Stomach smooth muscle (tissue), 2 donors: ENCODE measurements around the gene CAPN1.
"Not testable (repeated sequence)": the region's sequence is repeated elsewhere in the genome, so short reads cannot be mapped to it uniquely, and the experiment has no call there.

Experiments used
- H3K27ac ChIP-seq: one replicate; pipeline ENCODE4 v1.7.0; 2013; ENCODE audit warnings: mild to moderate bottlenecking, low read length, inconsistent platforms
- H3K27me3 ChIP-seq, 2 donors: one replicate each; pipeline ENCODE4 v1.7.0; 2013; ENCODE audit warnings: low read length in 2 of 2; ENCODE audit not compliant: insufficient read depth in 2 of 2, control insufficient read depth in 1 of 2
- H3K36me3 ChIP-seq, 2 donors: one replicate each; pipeline ENCODE4 v1.7.0; 2013; ENCODE audit warnings: low read length in 2 of 2; ENCODE audit not compliant: control insufficient read depth in 2 of 2, insufficient read depth in 2 of 2
- H3K4me1 ChIP-seq: one replicate; pipeline ENCODE4 v1.7.0; 2013; ENCODE audit warnings: low read length; ENCODE audit not compliant: control insufficient read depth, insufficient read depth
- H3K4me3 ChIP-seq, 2 donors: one replicate each; pipeline ENCODE4 v1.7.0; 2013; ENCODE audit warnings: low read length in 2 of 2
- H3K9ac ChIP-seq, 2 donors: one replicate each; pipeline ENCODE4 v1.7.0; 2013; ENCODE audit warnings: low read length in 2 of 2, mild to moderate bottlenecking in 1 of 2
- H3K9me3 ChIP-seq, 2 donors: one replicate each; pipeline ENCODE4 v1.7.0; 2013; ENCODE audit warnings: low read length in 2 of 2; ENCODE audit not compliant: control insufficient read depth in 2 of 2
- donor health status: healthy.
- donor health status: Pancreatic carcinoma.

The CAPN1 gene

DNA sequence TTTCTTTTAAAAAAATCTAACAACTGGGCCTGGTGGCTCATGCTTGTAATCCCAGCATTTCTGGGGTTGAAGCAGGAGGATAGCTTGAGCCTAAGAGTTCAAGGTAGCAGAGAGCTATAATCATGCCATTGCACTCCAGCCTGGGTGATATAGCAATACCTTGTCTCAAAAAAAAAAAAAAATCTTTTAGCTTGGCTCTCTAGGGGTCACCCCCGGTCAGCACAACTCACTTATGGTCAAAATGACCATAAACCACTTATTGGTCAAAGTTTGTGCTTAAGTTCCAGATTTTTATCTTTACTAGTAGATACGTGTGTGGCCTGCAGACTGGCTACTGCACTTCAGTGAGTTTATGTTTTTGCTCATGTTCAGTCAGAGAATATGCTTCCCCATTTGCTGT lies 18.0 kb upstream of the CAPN1 start:
- Histone ChIP-seq H3K36me3 (no peaks in the 10 kb centered on the region), H3K4me1 (no peaks in the 10 kb centered on the region), H3K27ac (no peak overlapping the region), H3K27me3 (no peaks in the 10 kb centered on the region), H3K9me3 (no peaks in the 10 kb centered on the region), H3K4me3 (no peak overlapping the region), H3K9ac (no peak overlapping the region)

- Histone ChIP-seq H3K36me3 (no peaks in the 10 kb centered on the region), H3K9ac (no peak overlapping the region), H3K27me3 (no peaks in the 10 kb centered on the region), H3K9me3 (no peaks in the 10 kb centered on the region), H3K4me3 (peak overlapping the region in 1 of 2 donors; percentile 35), H3K27ac (no peak overlapping the region), H3K4me1 (no peaks in the 10 kb centered on the region)
These were observed 16.1 kb upstream of the CAPN1 start for GRCh38 chr11:65165410-65166317.

DNA sequence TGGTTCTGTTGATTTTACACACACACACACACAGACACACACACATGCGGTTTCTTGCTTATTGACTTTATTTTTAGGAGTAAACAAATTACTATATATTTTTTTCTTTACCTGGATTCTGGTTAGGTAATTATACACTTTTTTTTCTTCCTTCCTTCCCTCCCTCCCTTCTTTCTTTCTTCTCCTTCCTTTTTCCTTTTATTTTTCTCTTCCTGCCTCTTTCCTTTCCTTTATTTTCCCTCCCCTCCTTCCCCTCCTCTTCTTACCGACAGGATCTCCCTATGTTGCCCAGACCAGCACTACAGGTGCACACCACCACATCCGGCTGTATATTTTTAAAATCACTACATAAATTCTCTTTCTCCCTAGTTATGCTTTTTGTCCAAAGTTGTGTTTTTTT lies 14.8 kb upstream of the CAPN1 start:
- Histone ChIP-seq H3K4me3 (no peak overlapping the region), H3K27ac (no peak overlapping the region), H3K27me3 (no peaks in the 10 kb centered on the region), H3K36me3 (no peaks in the 10 kb centered on the region), H3K9me3 (no peaks in the 10 kb centered on the region), H3K4me1 (no peaks in the 10 kb centered on the region), H3K9ac (no peak overlapping the region)

- H3K4me3 ChIP-seq, result no peak overlapping the region
- no peaks in the 10 kb centered on the region for H3K36me3 ChIP-seq
- no peak overlapping the region for H3K27ac ChIP-seq
- no peaks in the 10 kb centered on the region for H3K27me3 ChIP-seq
- no peak overlapping the region for H3K9ac ChIP-seq
- H3K9me3 ChIP-seq, result no peaks in the 10 kb centered on the region
- H3K4me1 ChIP-seq, result no peaks in the 10 kb centered on the region
These were observed 14.1 kb upstream of the CAPN1 start for GRCh38 chr11:65167656-65168055.

GRCh38 chr11:65169164-65169641 lies 12.5 kb upstream of the CAPN1 start:
- H3K27me3 ChIP-seq, result no peaks in the 10 kb centered on the region
- H3K9me3 ChIP-seq, result no peaks in the 10 kb centered on the region
- no peak overlapping the region for H3K27ac ChIP-seq
- no peaks in the 10 kb centered on the region for H3K36me3 ChIP-seq
- no peak overlapping the region for H3K9ac ChIP-seq
- no peaks in the 10 kb centered on the region for H3K4me1 ChIP-seq
- no peak overlapping the region for H3K4me3 ChIP-seq

- Histone ChIP-seq H3K27me3 (no peaks in the 10 kb centered on the region), H3K4me3 (no peak within 1 kb of the TSS), H3K4me1 (no peaks in the 10 kb centered on the region), H3K9me3 (no peaks in the 10 kb centered on the region), H3K9ac (no peak within 1 kb of the TSS), H3K27ac (no peak within 1 kb of the TSS), H3K36me3 (no peaks in the 10 kb centered on the region)
These were observed 11.6 kb upstream of the CAPN1 start, which contains the start of gene SPDYC for GRCh38 chr11:65170058-65170534. TSS of gene SPDYC (plus strand) at chr11:65170233. CDS start at chr11:65171358, 1,125 bp downstream.

GRCh38 chr11:65172600-65172999 lies 9.1 kb upstream of the CAPN1 start:
- no peaks in the 10 kb centered on the region for H3K4me1 ChIP-seq
- H3K36me3 ChIP-seq, result no peaks in the 10 kb centered on the region
- no peak overlapping the region for H3K4me3 ChIP-seq
- no peaks in the 10 kb centered on the region for H3K27me3 ChIP-seq
- H3K9me3 ChIP-seq, result no peaks in the 10 kb centered on the region
- no peak overlapping the region for H3K27ac ChIP-seq
- H3K9ac ChIP-seq, result no peak overlapping the region

DNA sequence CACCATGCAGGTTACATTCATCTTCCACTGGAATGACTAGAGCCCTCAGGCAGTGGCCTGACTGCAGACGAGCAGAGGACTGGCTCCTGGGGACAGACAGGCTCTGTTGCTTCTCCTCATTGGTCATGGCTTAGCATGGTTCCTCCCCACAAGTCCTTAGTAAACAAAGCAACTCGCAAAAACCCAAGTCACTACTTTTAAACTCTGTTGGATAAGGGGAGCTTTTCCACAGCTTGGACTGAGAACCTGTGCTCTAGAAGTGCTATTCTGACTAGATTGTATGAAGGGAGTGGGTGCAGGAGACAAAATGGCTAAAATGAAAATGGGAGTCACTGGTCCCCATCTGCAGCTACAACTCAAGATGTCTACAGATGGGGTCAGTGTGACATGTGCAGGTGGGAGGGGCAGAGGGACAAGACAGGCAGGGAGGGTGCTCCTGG lies 7.1 kb upstream of the CAPN1 start:
- H3K9ac ChIP-seq, H3K4me1 ChIP-seq, H3K36me3 ChIP-seq, H3K9me3 ChIP-seq, H3K27me3 ChIP-seq, H3K4me3 ChIP-seq, H3K27ac ChIP-seq: not testable (repeated sequence)

- no peaks in the 10 kb centered on the region for H3K9me3 ChIP-seq
- no peaks in the 10 kb centered on the region for H3K27me3 ChIP-seq
These were observed 705 bp upstream of the CAPN1 start for GRCh38 chr11:65180877-65181568.

GRCh38 chr11:65182258-65183170 lies 786 bp downstream of the CAPN1 start:
- peaks cover 18 to 21% of the 10 kb centered on the region in 2 donors for H3K36me3 ChIP-seq
- H3K4me3 ChIP-seq, result peak overlapping the region; percentile 82 to 86
- H3K27ac ChIP-seq, result peak overlapping the region; percentile 73
- H3K9ac ChIP-seq, result peak overlapping the region; percentile 84 to 86
- H3K4me1 ChIP-seq, result peaks cover 26% of the 10 kb centered on the region
- H3K9me3 ChIP-seq, result no peaks in the 10 kb centered on the region
- H3K27me3 ChIP-seq, result no peaks in the 10 kb centered on the region

More at GRCh38 chr11:65180877-65181568, 705 bp upstream of the CAPN1 start:
- Histone ChIP-seq H3K4me1 (peaks cover 26% of the 10 kb centered on the region), H3K36me3 (peaks cover 5 to 10% of the 10 kb centered on the region in 2 donors), H3K4me3 (peak overlapping the region; percentile 82 to 86), H3K9ac (peak overlapping the region; percentile 45 to 62), H3K27ac (no peak overlapping the region)
